Mesothelial cell of epicardium (in vitro differentiated cells): ENCODE measurements around the gene LBX2. TPM values are rescaled to one million over a fixed set of nuclear protein-coding genes. Genes with fewer than 3 reads are reported as not detected.
A peak's percentile ranks its signal among the peaks of the same experiment; 100 is the strongest.
"Not testable (repeated sequence)": the region's sequence is repeated elsewhere in the genome, so short reads cannot be mapped to it uniquely, and the experiment has no call there.

Experiments
- DNase-seq, 2 experiments: peaks; one replicate each; pipeline ENCODE4 v3.0.0; 2021; ENCODE audit warnings: low spot score in 2 of 2; ENCODE audit not compliant: unreplicated experiment in 2 of 2
- H3K27ac Mint-ChIP-seq: 2 replicates; pipeline ENCODE4 v1.8.0; 2021; ENCODE audit warnings: mixed read lengths
- H3K27me3 Mint-ChIP-seq: 2 replicates; pipeline ENCODE4 v1.8.0; 2021; ENCODE audit warnings: low read depth, mixed read lengths
- H3K36me3 Mint-ChIP-seq: 2 replicates; pipeline ENCODE4 v1.8.0; 2021; ENCODE audit warnings: mixed read lengths
- H3K4me1 Mint-ChIP-seq: 2 replicates; pipeline ENCODE4 v1.8.0; 2021; ENCODE audit warnings: mixed read lengths
- H3K4me3 Mint-ChIP-seq: 2 replicates; pipeline ENCODE4 v1.8.0; 2021; ENCODE audit warnings: mild to moderate bottlenecking, moderate library complexity, mixed read lengths
- H3K9me3 Mint-ChIP-seq: 2 replicates; pipeline ENCODE4 v1.8.0; 2021; ENCODE audit warnings: mixed read lengths
- total RNA-seq: library from RNA; stranded (reverse); gene quantifications from 3 replicates; pipeline ENCODE4 v1.2.1, GENCODE V29; 2021
- TF ChIP-seq, protein P1 (sequence below): fragments of 200-600 bp; sonication (generic); IDR thresholded peaks from one replicate; pipeline ENCODE4 v1.5.0; 2021; ENCODE audit warnings: antibody characterized with exemption; ENCODE audit not compliant: unreplicated experiment

Gene LBX2
- total RNA-seq, 1 donor from 2014 or later = 1.1 TPM

DNA sequence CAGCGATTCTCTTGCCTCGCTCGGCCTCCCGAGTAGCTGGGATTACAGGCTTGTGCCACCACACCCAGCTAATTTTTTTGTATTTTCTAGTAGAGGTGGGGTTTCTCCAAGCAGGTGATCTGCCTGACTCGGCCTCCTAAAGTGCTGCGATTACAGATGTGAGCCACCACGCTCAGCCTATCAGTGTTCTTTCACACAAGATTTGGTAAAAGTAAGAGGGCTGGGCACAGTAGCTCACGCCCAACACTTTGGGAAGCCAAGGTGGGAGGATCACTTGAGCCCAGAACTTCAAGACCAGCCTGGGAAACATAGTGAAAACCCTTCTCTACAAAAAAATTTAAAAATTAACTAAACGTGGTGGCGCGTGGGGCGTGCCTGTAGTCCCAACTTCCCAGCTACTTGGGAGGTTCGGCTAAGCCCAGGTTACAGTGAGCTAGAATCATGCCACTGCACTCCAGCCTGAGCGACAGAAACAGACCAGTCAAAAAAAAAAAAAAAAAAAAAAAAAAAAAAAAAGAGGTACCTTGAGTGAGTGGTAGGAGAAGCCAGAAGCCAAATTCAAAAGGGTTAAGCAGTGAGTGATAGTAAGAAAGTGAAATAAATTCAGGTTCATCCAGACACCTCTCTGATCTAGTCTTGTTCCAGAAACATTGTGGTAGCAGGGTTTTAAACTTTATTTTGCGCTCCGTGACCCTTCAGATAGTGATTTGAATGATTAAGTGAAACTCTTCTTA, 27.9 kb downstream of the LBX2 start:
- TF ChIP-seq, protein P1, sequence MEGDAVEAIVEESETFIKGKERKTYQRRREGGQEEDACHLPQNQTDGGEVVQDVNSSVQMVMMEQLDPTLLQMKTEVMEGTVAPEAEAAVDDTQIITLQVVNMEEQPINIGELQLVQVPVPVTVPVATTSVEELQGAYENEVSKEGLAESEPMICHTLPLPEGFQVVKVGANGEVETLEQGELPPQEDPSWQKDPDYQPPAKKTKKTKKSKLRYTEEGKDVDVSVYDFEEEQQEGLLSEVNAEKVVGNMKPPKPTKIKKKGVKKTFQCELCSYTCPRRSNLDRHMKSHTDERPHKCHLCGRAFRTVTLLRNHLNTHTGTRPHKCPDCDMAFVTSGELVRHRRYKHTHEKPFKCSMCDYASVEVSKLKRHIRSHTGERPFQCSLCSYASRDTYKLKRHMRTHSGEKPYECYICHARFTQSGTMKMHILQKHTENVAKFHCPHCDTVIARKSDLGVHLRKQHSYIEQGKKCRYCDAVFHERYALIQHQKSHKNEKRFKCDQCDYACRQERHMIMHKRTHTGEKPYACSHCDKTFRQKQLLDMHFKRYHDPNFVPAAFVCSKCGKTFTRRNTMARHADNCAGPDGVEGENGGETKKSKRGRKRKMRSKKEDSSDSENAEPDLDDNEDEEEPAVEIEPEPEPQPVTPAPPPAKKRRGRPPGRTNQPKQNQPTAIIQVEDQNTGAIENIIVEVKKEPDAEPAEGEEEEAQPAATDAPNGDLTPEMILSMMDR = no peak
- no peak for DNase-seq
- H3K36me3 Mint-ChIP-seq = peaks cover 2% of the 10 kb centered on the region
- H3K4me3 Mint-ChIP-seq = peak overlapping the region; percentile 94
- peaks cover 18% of the 10 kb centered on the region for H3K4me1 Mint-ChIP-seq
- peak overlapping the region; percentile 99 for H3K27ac Mint-ChIP-seq
- H3K9me3 Mint-ChIP-seq = no peaks in the 10 kb centered on the region
- H3K27me3 Mint-ChIP-seq = no peaks in the 10 kb centered on the region

DNA sequence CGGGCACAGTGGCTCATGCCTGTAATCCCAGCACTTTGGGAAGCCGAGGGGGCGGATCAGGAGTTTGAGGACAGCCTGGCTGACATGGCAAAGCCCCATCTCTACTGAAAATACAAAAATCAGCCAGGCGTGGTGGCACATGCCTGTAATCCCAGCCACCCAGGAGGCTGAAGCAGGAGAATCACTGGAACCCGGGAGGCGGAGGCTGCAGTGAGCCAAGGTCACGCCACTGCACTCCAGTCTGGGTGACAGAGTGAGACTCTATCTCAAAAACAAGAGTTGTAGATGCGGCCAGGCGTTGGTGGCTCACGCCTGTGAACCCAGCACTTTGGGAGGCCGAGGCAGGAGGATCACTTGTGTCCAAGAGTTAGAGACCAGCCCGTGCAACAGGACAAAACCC, 28.7 kb downstream of the LBX2 start:
- DNase-seq, H3K27me3 Mint-ChIP-seq, H3K36me3 Mint-ChIP-seq, H3K9me3 Mint-ChIP-seq: not testable (repeated sequence)
- peaks cover 21% of the 10 kb centered on the region for H3K4me1 Mint-ChIP-seq
- H3K4me3 Mint-ChIP-seq = peak overlapping the region; percentile 42
- H3K27ac Mint-ChIP-seq = peak overlapping the region; percentile 65

DNA sequence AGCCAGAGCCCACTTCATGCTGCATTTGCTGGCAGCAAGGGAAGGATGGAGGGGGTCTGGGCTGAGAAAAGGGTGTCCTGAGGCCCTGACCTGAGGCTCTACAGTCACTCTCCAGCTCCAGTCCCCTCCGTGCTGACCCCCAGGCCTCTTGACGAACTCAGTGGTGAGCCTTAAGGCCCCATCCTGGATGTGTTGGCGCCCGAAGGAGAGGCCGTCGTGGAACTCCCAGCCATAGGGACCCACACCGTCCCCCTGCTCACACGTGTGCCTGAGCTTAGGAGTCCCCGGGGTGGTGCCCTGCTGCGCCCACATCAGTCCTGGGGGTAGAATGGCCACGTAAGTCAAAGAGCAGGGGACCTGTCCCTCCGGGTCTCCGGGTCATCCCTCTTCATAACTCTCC, 35.0 kb downstream of the LBX2 start:
- Mint-ChIP-seq H3K27me3 (no peaks in the 10 kb centered on the region), H3K36me3 (no peaks in the 10 kb centered on the region), H3K27ac (peak overlapping the region; percentile 83), H3K4me3 (peak overlapping the region; percentile 95), H3K9me3 (no peaks in the 10 kb centered on the region), H3K4me1 (peaks cover 23% of the 10 kb centered on the region)
- TF ChIP-seq, protein P1 = no peak
- DNase-seq = no peak

DNA sequence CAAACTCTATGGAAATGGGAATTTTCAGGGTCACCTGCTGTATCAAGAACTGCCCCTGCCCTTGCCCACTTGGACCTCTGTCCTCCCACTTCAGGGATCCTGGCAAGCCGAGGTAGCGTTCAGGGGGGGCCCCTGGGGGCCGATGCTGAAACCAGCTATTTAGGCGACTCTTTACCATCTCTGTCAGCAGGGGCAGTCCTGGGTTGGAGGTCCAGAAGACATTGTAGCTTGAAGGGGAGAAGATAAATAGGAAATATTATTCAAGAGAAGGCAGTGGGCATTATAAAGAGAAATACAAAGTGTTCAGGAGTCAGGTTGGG, 36.7 kb downstream of the LBX2 start:
- H3K36me3 Mint-ChIP-seq = no peaks in the 10 kb centered on the region
- no peaks in the 10 kb centered on the region for H3K27me3 Mint-ChIP-seq
- no peak overlapping the region for H3K27ac Mint-ChIP-seq
- TF ChIP-seq, protein P1 = no peak
- peaks cover 30% of the 10 kb centered on the region for H3K4me1 Mint-ChIP-seq
- H3K9me3 Mint-ChIP-seq = no peaks in the 10 kb centered on the region
- no peak for DNase-seq
- H3K4me3 Mint-ChIP-seq = peak overlapping the region; percentile 46

DNA sequence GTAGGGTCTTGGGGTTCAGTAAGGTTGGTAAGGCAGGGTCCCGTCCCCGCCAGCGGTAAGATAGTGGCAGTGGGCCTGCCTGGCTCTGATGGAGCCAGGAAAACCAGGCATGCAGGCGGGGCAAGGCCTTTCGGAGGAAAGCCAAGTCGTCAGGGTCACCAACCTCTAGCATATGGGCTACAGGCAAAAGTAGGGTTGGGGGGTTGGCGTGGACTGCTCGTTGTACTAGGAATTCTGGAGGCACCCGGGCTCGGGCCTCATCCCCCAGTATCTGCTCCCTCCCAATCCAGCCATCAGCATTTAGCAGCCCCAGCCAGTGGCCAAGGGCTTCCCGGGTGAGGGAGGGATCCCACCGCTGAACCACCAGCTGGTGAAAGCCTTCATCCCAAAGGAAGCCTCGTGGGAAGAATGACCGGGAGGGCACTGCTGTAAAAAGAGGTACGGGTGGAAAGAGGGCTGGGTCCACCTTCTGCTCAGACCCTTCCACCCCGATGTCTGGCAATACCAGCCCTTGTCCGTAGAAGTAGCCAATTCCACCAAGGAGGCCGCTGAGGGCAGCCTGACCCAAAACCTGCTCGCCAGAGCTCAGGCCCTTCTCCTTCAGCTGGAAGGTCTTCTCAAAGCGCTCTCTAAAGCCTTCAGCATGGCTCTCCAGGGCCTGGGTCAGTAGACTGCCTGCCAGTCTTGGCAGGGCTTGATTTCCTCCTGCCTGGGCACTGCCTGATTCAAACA, 37.2 kb downstream of the LBX2 start:
- Mint-ChIP-seq H3K9me3 (no peaks in the 10 kb centered on the region), H3K27me3 (no peaks in the 10 kb centered on the region), H3K36me3 (no peaks in the 10 kb centered on the region), H3K4me3 (peak overlapping the region; percentile 46), H3K4me1 (peaks cover 31% of the 10 kb centered on the region), H3K27ac (no peak overlapping the region)
- DNase-seq = no peak
- TF ChIP-seq, protein P1 = no peak
